HepG2 (cell line): ENCODE data around the gene PSMG3. TPM values are rescaled to one million over a fixed set of nuclear protein-coding genes. Genes with fewer than 3 reads are reported as not detected.

Experiments used
- ATF1 ChIP-seq: IDR thresholded peaks from 2 replicates; pipeline ENCODE4 v1.6.1; 2016; ENCODE audit warnings: mild to moderate bottlenecking, control low read depth
- ATF7-NPFF ChIP-seq: sonication (generic); formaldehyde crosslinking; IDR thresholded peaks from 2 replicates; pipeline ENCODE4 v1.8.1; 2023; ENCODE audit warnings: mild to moderate bottlenecking, low read depth, missing genetic modification reagents, moderate library complexity
- DPF2 ChIP-seq: sonication (generic); formaldehyde crosslinking; IDR thresholded peaks from 2 replicates; pipeline ENCODE4 v1.4.0; 2020; ENCODE audit warnings: mild to moderate bottlenecking, low read depth, missing genetic modification reagents, borderline replicate concordance
- FOXC1 ChIP-seq: sonication (generic); formaldehyde crosslinking; IDR thresholded peaks from 2 replicates; pipeline ENCODE4 v1.8.0; 2022; ENCODE audit warnings: mild to moderate bottlenecking, missing genetic modification reagents, borderline replicate concordance
- KLF11 ChIP-seq: IDR thresholded peaks from 2 replicates; pipeline ENCODE4 v1.6.1; 2016; ENCODE audit warnings: missing compliant biosample characterization
- MIXL1 ChIP-seq: IDR thresholded peaks from 2 replicates; pipeline ENCODE4 v1.6.1; 2016
- TBX2 ChIP-seq: sonication (generic); formaldehyde crosslinking; IDR thresholded peaks from 2 replicates; pipeline ENCODE4 v1.5.0; 2020; ENCODE audit warnings: missing genetic modification reagents, mild to moderate bottlenecking, borderline replicate concordance
- ZBTB21 ChIP-seq: sonication (generic); formaldehyde crosslinking; IDR thresholded peaks from 2 replicates; pipeline ENCODE4 v1.4.0; 2020; ENCODE audit warnings: missing genetic modification reagents
- ZFY ChIP-seq: sonication (generic); formaldehyde crosslinking; IDR thresholded peaks from 2 replicates; pipeline ENCODE4 v1.4.0; 2020; ENCODE audit warnings: missing genetic modification reagents
- ZNF143 ChIP-seq: sonication (generic); formaldehyde crosslinking; IDR thresholded peaks from 2 replicates; pipeline ENCODE4 v1.4.0; 2020; ENCODE audit warnings: missing genetic modification reagents
- ZNF331 ChIP-seq: sonication (generic); formaldehyde crosslinking; IDR thresholded peaks from 2 replicates; pipeline ENCODE4 v1.4.0; 2020; ENCODE audit warnings: missing genetic modification reagents
- ZNF644 ChIP-seq: IDR thresholded peaks from 2 replicates; pipeline ENCODE4 v1.6.1; 2016; ENCODE audit warnings: low read depth
- polyA plus RNA-seq, 8 experiments: library from polyadenylated mRNA; depleted of rRNA in 3 of 8; stranded (reverse) in 7 of 8; unstranded in 1 of 8; fragments of >200 nt; fragmentation: Illumina TruSeq in 4 of 8; extraction: Trizol in 4 of 8; gene quantifications; 2 replicates each; pipeline versions ENCODE4 v1.2.1 to v1.2.3, GENCODE V29; 2011 to 2016; ENCODE audit warnings: low read depth in 4 of 8, missing spikeins in 1 of 8, mixed read lengths in 1 of 8; ENCODE audit not compliant: insufficient read depth in 1 of 8
- total RNA-seq, 5 experiments: library from RNA; depleted of rRNA; stranded (reverse); fragments of >200 nt; fragmentation: Illumina TruSeq; extraction: Trizol; gene quantifications; 2 replicates each; pipeline ENCODE4 v1.2.3, GENCODE V29; 2016; ENCODE audit warnings: low read depth in 1 of 5
- TF ChIP-seq, protein P1 (sequence below): IDR thresholded peaks from 2 replicates; pipeline ENCODE4 v1.6.1; 2012; ENCODE audit warnings: inconsistent platforms
- TF ChIP-seq, protein P2 (sequence below): sonication (generic); formaldehyde crosslinking; IDR thresholded peaks from 2 replicates; pipeline ENCODE4 v1.4.0; 2020; ENCODE audit warnings: low read depth, mild to moderate bottlenecking, missing genetic modification reagents
- TF ChIP-seq, protein P3 (sequence below): sonication (generic); formaldehyde crosslinking; IDR thresholded peaks from 2 replicates; pipeline ENCODE4 v1.4.0; 2020; ENCODE audit warnings: mild to moderate bottlenecking, missing genetic modification reagents
- TF ChIP-seq, protein P4 (sequence below): IDR thresholded peaks from 2 replicates; pipeline ENCODE4 v1.6.1; 2018; ENCODE audit warnings: missing genetic modification reagents, mild to moderate bottlenecking, missing compliant biosample characterization
- TF ChIP-seq, protein P5 (sequence below): sonication (generic); formaldehyde crosslinking; IDR thresholded peaks from 2 replicates; pipeline ENCODE4 v1.5.0; 2020; ENCODE audit warnings: mild to moderate bottlenecking, missing genetic modification reagents

PSMG3 gene
- total and polyA plus RNA-seq, 2 of the 13 experiments (the other 11 are each of a cell fraction or from before 2014, with no cell fraction given), result 29.6 to 48.4 TPM

DNA sequence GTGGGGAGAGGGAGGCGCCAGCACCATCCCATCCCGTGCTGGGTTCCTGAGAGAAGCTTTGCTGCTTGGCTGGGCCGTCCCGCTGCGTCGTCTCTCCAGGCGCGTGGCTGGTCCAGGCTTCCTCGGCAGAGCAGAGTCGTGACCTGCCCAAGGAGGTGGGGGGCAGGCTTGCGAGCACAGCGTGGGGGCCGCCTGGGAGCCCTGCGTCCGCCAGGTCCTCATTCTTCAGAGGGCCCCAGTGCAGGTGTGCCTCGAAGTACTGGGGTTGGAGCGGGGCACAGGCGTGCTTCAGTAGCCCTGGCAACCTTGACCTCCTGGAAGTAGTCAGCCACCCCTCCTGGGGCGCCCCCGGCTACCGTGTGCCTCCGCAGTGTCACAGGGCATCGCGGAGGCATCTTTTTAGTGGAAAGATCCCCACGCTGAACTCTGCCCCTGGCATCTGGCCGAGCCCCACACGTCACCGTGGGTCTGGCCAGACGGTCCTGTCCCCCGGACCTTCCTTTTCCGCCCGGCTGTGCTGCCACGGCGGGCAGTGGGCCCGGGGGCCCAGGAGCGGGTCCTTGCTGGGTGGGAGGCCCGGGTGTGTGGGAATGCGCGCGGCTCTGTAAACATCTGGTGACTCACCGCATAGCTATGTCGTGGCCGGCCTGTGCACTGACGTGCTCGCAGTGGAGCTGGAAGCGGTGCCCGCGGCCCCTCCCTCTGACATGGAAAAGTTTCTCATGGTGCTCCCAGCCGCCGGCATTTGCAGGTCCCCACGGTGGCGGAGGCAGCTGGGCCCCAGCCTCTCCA, 32.9 kb downstream of the PSMG3 start (continued):
- TF ChIP-seq TBX2 (CRISPR knock-in tag), result peak; percentile 91
- TF ChIP-seq ATF1 (CRISPR knock-in tag), result peak; percentile 51; the same call in 1 of the 2 replicates
- TF ChIP-seq ZNF143 (CRISPR knock-in tag), result no peak
- TF ChIP-seq, protein P1, sequence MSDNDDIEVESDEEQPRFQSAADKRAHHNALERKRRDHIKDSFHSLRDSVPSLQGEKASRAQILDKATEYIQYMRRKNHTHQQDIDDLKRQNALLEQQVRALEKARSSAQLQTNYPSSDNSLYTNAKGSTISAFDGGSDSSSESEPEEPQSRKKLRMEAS, result peak; percentile 83
- peak; percentile 66 for TF ChIP-seq MIXL1 (CRISPR knock-in tag)
- no peak for TF ChIP-seq KLF11 (CRISPR knock-in tag)
- TF ChIP-seq, protein P2, sequence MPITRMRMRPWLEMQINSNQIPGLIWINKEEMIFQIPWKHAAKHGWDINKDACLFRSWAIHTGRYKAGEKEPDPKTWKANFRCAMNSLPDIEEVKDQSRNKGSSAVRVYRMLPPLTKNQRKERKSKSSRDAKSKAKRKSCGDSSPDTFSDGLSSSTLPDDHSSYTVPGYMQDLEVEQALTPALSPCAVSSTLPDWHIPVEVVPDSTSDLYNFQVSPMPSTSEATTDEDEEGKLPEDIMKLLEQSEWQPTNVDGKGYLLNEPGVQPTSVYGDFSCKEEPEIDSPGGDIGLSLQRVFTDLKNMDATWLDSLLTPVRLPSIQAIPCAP (CRISPR knock-in tag), result 0 out of 2 replicates have a peak, but pooled peaks have one; percentile 23
- TF ChIP-seq, protein P3, sequence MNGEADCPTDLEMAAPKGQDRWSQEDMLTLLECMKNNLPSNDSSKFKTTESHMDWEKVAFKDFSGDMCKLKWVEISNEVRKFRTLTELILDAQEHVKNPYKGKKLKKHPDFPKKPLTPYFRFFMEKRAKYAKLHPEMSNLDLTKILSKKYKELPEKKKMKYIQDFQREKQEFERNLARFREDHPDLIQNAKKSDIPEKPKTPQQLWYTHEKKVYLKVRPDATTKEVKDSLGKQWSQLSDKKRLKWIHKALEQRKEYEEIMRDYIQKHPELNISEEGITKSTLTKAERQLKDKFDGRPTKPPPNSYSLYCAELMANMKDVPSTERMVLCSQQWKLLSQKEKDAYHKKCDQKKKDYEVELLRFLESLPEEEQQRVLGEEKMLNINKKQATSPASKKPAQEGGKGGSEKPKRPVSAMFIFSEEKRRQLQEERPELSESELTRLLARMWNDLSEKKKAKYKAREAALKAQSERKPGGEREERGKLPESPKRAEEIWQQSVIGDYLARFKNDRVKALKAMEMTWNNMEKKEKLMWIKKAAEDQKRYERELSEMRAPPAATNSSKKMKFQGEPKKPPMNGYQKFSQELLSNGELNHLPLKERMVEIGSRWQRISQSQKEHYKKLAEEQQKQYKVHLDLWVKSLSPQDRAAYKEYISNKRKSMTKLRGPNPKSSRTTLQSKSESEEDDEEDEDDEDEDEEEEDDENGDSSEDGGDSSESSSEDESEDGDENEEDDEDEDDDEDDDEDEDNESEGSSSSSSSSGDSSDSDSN, result peak; percentile 84
- no peak for TF ChIP-seq ZNF644 (CRISPR knock-in tag)
- TF ChIP-seq, protein P4, sequence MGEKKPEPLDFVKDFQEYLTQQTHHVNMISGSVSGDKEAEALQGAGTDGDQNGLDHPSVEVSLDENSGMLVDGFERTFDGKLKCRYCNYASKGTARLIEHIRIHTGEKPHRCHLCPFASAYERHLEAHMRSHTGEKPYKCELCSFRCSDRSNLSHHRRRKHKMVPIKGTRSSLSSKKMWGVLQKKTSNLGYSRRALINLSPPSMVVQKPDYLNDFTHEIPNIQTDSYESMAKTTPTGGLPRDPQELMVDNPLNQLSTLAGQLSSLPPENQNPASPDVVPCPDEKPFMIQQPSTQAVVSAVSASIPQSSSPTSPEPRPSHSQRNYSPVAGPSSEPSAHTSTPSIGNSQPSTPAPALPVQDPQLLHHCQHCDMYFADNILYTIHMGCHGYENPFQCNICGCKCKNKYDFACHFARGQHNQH (CRISPR knock-in tag), result peak; percentile 78; the same call in 1 of the 2 replicates
- TF ChIP-seq ZNF331 (CRISPR knock-in tag), result peak; percentile 39; the same call in 1 of the 2 replicates
- TF ChIP-seq ZFY (CRISPR knock-in tag), result peak; percentile 53
- TF ChIP-seq FOXC1, result peak; percentile 75; the same call in 1 of the 2 replicates
- peak; percentile 68 for TF ChIP-seq ZBTB21 (CRISPR knock-in tag)
- peak; percentile 82 for TF ChIP-seq DPF2
- peak; percentile 20; the same call in 1 of the 2 replicates for TF ChIP-seq ATF7-NPFF (CRISPR knock-in tag)
- TF ChIP-seq, protein P5, sequence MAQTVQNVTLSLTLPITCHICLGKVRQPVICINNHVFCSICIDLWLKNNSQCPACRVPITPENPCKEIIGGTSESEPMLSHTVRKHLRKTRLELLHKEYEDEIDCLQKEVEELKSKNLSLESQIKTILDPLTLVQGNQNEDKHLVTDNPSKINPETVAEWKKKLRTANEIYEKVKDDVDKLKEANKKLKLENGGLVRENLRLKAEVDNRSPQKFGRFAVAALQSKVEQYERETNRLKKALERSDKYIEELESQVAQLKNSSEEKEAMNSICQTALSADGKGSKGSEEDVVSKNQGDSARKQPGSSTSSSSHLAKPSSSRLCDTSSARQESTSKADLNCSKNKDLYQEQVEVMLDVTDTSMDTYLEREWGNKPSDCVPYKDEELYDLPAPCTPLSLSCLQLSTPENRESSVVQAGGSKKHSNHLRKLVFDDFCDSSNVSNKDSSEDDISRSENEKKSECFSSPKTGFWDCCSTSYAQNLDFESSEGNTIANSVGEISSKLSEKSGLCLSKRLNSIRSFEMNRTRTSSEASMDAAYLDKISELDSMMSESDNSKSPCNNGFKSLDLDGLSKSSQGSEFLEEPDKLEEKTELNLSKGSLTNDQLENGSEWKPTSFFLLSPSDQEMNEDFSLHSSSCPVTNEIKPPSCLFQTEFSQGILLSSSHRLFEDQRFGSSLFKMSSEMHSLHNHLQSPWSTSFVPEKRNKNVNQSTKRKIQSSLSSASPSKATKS (CRISPR knock-in tag), result no peak
